ENCODE data around the gene FLVCR2. TPM values are rescaled to one million over a fixed set of nuclear protein-coding genes. Genes with fewer than 3 reads are reported as not detected.

FLVCR2 gene
- total RNA-seq, 2 experiments from 2014 or later: 0.50 to 4.4 TPM

DNA sequence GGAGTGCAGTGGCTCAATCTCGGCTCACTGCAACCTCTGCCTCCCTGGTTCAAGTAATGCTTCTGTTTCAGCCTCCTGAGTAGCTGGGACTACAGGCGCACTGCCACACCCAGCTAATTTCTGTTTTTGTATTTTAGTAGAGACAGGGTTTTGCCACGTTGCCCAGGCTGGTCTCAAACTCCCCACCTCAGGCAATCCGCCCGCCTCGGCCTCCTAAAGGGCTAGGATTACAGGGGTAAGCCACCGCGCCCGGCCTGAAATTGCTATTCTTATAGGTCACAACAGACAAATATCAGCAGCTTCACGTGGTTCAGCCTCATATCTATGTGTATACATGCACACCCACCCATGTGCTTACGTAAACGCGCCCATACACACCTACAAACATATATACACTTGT, 32.5 kb upstream of the FLVCR2 start:
- intact Hi-C loops (cut with micrococcal nuclease): no loop called here
- TF ChIP-seq, protein P1, sequence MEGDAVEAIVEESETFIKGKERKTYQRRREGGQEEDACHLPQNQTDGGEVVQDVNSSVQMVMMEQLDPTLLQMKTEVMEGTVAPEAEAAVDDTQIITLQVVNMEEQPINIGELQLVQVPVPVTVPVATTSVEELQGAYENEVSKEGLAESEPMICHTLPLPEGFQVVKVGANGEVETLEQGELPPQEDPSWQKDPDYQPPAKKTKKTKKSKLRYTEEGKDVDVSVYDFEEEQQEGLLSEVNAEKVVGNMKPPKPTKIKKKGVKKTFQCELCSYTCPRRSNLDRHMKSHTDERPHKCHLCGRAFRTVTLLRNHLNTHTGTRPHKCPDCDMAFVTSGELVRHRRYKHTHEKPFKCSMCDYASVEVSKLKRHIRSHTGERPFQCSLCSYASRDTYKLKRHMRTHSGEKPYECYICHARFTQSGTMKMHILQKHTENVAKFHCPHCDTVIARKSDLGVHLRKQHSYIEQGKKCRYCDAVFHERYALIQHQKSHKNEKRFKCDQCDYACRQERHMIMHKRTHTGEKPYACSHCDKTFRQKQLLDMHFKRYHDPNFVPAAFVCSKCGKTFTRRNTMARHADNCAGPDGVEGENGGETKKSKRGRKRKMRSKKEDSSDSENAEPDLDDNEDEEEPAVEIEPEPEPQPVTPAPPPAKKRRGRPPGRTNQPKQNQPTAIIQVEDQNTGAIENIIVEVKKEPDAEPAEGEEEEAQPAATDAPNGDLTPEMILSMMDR (IDR thresholded peaks at IDR 0.05): no peak
- Mint-ChIP-seq H3K4me3 (no peak overlapping the region), H3K9me3 (no peaks in the 10 kb centered on the region), H3K27me3 (no peaks in the 10 kb centered on the region), H3K27ac (no peak overlapping the region), H3K36me3 (ENCODE audit: low read depth) (peaks cover 28% of the 10 kb centered on the region), H3K4me1 (ENCODE audit: low read depth) (peaks cover 50% of the 10 kb centered on the region)
- ATAC-seq (no peak), DNase-seq (no peak)
- POLR2A ChIA-PET: interaction anchor here (8.9 kb wide), 1 partner anchor 22 kb away, joined by 117 read pairs; the partner anchor contains the start of gene BATF
- CTCF ChIA-PET: interaction anchor here (2.3 kb wide), 1 partner anchor 15 kb away, joined by 6 read pairs; no protein-coding TSS in a partner anchor

DNA sequence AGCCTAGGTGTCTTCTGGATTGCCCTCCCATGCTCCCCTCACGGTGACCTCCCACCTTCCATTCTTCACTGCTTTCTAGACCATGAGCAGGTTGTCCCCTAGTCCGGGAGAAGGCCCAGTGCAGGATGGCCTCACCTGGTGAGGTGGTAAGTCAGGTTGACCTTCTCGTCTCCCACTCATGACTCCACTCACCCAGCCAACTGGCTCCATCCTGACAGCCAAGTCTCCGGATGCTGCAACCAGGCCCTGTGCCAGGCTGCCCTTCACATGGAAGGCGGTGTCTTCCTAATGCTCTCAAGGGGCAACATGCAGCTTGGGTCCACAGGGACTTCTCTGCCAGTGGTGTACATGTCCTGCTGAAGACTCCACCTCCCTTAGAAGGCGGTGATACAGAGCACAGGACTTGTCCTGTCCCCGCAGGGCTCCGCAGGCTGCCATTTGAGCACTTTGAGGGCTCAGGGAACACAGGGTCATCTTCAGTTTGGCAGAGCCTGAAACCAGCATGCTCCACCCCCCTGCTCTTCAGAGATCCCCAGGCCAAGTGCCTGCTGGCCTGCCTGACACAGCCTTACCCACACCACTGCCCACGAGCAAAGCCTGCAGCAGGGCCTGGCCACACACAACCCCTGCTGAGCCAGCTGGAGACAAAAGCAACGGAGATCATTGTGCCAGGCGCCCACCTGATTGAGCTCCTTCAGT, 30.7 kb upstream of the FLVCR2 start:
- intact Hi-C loops (cut with micrococcal nuclease): no loop called here
- Mint-ChIP-seq H3K4me1 (ENCODE audit: low read depth) (peaks cover 41% of the 10 kb centered on the region), H3K27me3 (no peaks in the 10 kb centered on the region), H3K27ac (no peak overlapping the region), H3K9me3 (no peaks in the 10 kb centered on the region), H3K36me3 (ENCODE audit: low read depth) (peaks cover 21% of the 10 kb centered on the region), H3K4me3 (no peak overlapping the region)
- TF ChIP-seq, protein P1 (IDR thresholded peaks at IDR 0.05): no peak
- POLR2A ChIA-PET: interaction anchor here (1.1 to 8.9 kb wide), 6 partner anchors 10 to 25 kb away, joined by 3 to 117 read pairs (median 4); partner anchors contain the start of gene BATF
- DNase-seq (no peak), ATAC-seq (no peak)
- CTCF ChIA-PET: interaction anchor here (1.5 to 2.3 kb wide), 3 partner anchors 13 to 30 kb away, joined by 5 to 6 read pairs (median 5); no protein-coding TSS in a partner anchor

DNA sequence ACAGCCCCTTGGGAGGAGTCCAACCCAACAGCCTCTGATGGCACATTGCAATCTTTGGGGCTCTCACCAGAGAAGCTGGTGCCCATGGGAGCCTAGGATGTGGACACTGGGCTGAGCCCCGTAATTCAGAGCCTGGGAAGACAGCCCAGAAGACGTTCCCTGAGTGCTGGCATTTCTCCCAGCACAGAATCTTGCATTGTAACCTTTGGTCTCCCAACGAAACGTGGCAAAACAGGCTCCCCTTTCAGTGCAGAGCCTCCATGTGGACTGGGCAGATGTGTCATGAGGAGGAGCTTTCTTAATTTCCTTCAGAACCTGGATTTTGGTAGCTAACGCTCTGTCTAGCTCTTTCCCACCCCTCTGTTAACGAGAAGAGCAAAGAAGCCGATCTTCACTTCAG, 29.9 kb upstream of the FLVCR2 start:
- peaks cover 18% of the 10 kb centered on the region for H3K36me3 Mint-ChIP-seq (ENCODE audit: low read depth)
- CTCF ChIA-PET: interaction anchor here (1.5 to 2.6 kb wide), 4 partner anchors 13 to 29 kb away, joined by 5 to 17 read pairs (median 5); no protein-coding TSS in a partner anchor
- POLR2A ChIA-PET: interaction anchor here (1.1 to 2.7 kb wide), 4 partner anchors 8 to 26 kb away, joined by 4 to 8 read pairs (median 6); partner anchors contain the start of gene BATF
- ATAC-seq (no peak), DNase-seq (no peak)
- no peaks in the 10 kb centered on the region for H3K9me3 Mint-ChIP-seq
- no peaks in the 10 kb centered on the region for H3K27me3 Mint-ChIP-seq
- TF ChIP-seq, protein P1 (IDR thresholded peaks at IDR 0.05): no peak
- intact Hi-C loops (cut with micrococcal nuclease): no loop called here
- H3K4me1 Mint-ChIP-seq (ENCODE audit: low read depth): peaks cover 37% of the 10 kb centered on the region
- H3K27ac Mint-ChIP-seq: peak overlapping the region; percentile 37
- H3K4me3 Mint-ChIP-seq: no peak overlapping the region

DNA sequence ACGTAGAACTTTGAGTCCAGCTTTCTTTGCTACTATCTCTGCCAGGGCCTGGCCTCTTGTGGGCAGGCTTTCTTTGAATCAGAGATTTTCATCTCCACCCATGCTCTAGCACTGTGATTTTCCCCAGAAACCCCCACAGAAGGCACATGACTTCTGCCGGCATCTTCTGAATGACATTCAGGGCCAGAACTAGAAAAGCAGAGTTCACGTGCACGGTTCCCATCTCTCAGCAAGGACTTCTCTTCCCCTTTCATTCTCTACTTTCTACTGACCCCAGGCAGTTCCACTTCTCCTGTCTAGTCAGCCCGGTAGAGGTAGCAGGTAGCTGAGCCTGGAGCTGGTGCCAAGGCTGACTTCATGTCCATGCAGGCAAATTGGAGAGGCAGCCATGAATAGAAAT, 29.3 kb upstream of the FLVCR2 start:
- TF ChIP-seq, protein P1 (IDR thresholded peaks at IDR 0.05): no peak
- ChIA-PET POLR2A (interaction anchor here (1.1 to 2.7 kb wide), 4 partner anchors 9 to 27 kb away, joined by 4 to 8 read pairs (median 6); partner anchors contain the start of gene BATF), CTCF (interaction anchor here (1.3 to 2.6 kb wide), 5 partner anchors 13 to 105 kb away, joined by 3 to 17 read pairs (median 5); no protein-coding TSS in a partner anchor)
- Mint-ChIP-seq H3K36me3 (ENCODE audit: low read depth) (peaks cover 18% of the 10 kb centered on the region), H3K4me1 (ENCODE audit: low read depth) (peaks cover 33% of the 10 kb centered on the region), H3K9me3 (no peaks in the 10 kb centered on the region), H3K27me3 (no peaks in the 10 kb centered on the region), H3K4me3 (no peak overlapping the region), H3K27ac (peak overlapping the region; percentile 43)
- ATAC-seq: peak; percentile 78
- intact Hi-C loops (cut with micrococcal nuclease): no loop called here
- peak; percentile 49 for DNase-seq

DNA sequence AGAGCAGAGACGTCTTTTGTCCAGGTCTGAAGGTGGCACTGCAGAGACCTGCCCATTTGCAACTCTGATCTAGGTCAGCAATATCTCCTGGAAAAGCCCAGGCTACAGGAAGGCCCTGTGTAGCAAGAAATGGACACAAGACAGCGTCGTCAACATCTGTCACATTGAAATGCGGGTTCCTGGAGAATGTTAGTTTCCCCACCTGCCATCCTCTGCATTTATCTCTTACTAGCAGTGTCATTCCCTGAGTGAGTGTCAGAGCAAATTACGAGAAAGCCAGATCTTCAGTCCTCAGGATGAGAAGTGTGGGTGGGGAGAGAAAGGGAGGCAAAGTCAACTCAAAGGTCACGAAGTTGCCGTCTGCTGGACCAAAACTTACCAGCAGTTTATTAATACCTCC, 27.4 kb upstream of the FLVCR2 start:
- no peaks in the 10 kb centered on the region for H3K9me3 Mint-ChIP-seq
- no peak overlapping the region for H3K27ac Mint-ChIP-seq
- no peak for ATAC-seq
- peaks cover 36% of the 10 kb centered on the region for H3K4me1 Mint-ChIP-seq (ENCODE audit: low read depth)
- no peak overlapping the region for H3K4me3 Mint-ChIP-seq
- no peaks in the 10 kb centered on the region for H3K27me3 Mint-ChIP-seq
- no peak for DNase-seq
- intact Hi-C loops (cut with micrococcal nuclease): no loop called here
- TF ChIP-seq, protein P1 (IDR thresholded peaks at IDR 0.05): no peak
- ChIA-PET CTCF (interaction anchor here (1.0 to 2.2 kb wide), 3 partner anchors 10 to 103 kb away, joined by 3 to 15 read pairs (median 5); no protein-coding TSS in a partner anchor), POLR2A (interaction anchor here (0.5 to 1.6 kb wide), 2 partner anchors 8 to 10 kb away, joined by 3 read pairs; no protein-coding TSS in a partner anchor)
- H3K36me3 Mint-ChIP-seq (ENCODE audit: low read depth): peaks cover 18% of the 10 kb centered on the region
